GM10248 (cell line): ENCODE results near the gene SERTAD3.

Source experiments
- CTCF ChIA-PET: fragments of 300-600 bp; sonication (Branson Sonifier 250); formaldehyde crosslinking; extraction: SDS; loops from one replicate; lab custom pipeline; 2021; ENCODE audit warnings: antibody characterized with exemption; lab: Yijun Ruan, JAX
- POLR2A ChIA-PET: fragments of 350-650 bp; sonication (Branson Sonifier 250); formaldehyde crosslinking; extraction: SDS; loops from one replicate; lab custom pipeline; 2020; ENCODE audit warnings: antibody characterized with exemption; lab: Yijun Ruan, JAX
- DNase-seq: peaks from one replicate; pipeline ENCODE4 v3.0.0; 2012; ENCODE audit errors: extremely low spot score
- CTCF ChIP-seq: IDR thresholded peaks from 2 replicates; pipeline ENCODE4 v1.5.1; 2012; ENCODE audit warnings: mild to moderate bottlenecking, low read depth; ENCODE audit errors: extremely low read depth, missing control alignments, control extremely low read depth

Gene SERTAD3

GRCh38 chr19:40474737-40475136, 30.6 kb upstream of the SERTAD3 start:
- no peak for TF ChIP-seq CTCF
- no peak for DNase-seq
- POLR2A ChIA-PET = no interaction called here
- CTCF ChIA-PET = interaction anchor here (4.1 kb wide), 1 partner anchor 10 kb away, joined by 26 read pairs; the partner anchor contains the start of gene BLVRB

- ChIA-PET CTCF (no interaction called here), POLR2A (no interaction called here)
- no peak for TF ChIP-seq CTCF
- DNase-seq = no peak
Measured at GRCh38 chr19:40472516-40472915, 28.4 kb upstream of the SERTAD3 start.

GRCh38 chr19:40471111-40471510, 27.0 kb upstream of the SERTAD3 start:
- TF ChIP-seq CTCF = no peak
- ChIA-PET CTCF (no interaction called here), POLR2A (no interaction called here)
- DNase-seq = no peak

- TF ChIP-seq CTCF = no peak
- ChIA-PET POLR2A (interaction anchor here (0.7 kb wide), 1 partner anchor 11 kb away, joined by 3 read pairs; no protein-coding TSS in a partner anchor), CTCF (no interaction called here)
- no peak for DNase-seq
Measured at GRCh38 chr19:40469011-40469410, 24.9 kb upstream of the SERTAD3 start.

- ChIA-PET POLR2A (interaction anchor here (1.8 kb wide), 1 partner anchor 41 kb away, joined by 8 read pairs; the partner anchor contains the start of gene SERTAD1), CTCF (interaction anchor here (1.4 to 3.7 kb wide), 4 partner anchors 33 to 168 kb away, joined by 3 to 42 read pairs (median 12); no protein-coding TSS in a partner anchor)
- no peak for DNase-seq
- no peak for TF ChIP-seq CTCF
Measured at GRCh38 chr19:40466985-40467734, 23.0 kb upstream of the SERTAD3 start, which contains the start of gene SPTBN4. Gene SPTBN4 (plus strand): TSS chr19:40467001. CDS start chr19:40472622, 5,621 bp downstream.

- TF ChIP-seq CTCF = no peak
- POLR2A ChIA-PET = interaction anchor here (0.5 to 1.8 kb wide), 11 partner anchors 12 to 175 kb away, joined by 3 to 9 read pairs (median 4); partner anchors contain the start of gene SERTAD1
- peak; percentile 42 for DNase-seq
- CTCF ChIA-PET = interaction anchor here (0.7 to 6.6 kb wide), 19 partner anchors 10 to 168 kb away, joined by 3 to 52 read pairs (median 10); partner anchors contain the start of genes LTBP4 and SERTAD1
Measured at GRCh38 chr19:40466219-40466984, 22.3 kb upstream of the SERTAD3 start.
